Endothelial cell of umbilical vein (primary cell): ENCODE results near the gene PLEKHJ1.

Source experiments
- EZH2 ChIP-seq: IDR thresholded peaks from 2 replicates; pipeline ENCODE4 v1.6.1; 2012; ENCODE audit warnings: borderline replicate concordance, low read depth, mild to moderate bottlenecking, moderate library complexity, low read length, inconsistent platforms; ENCODE audit not compliant: severe bottlenecking
- MYC ChIP-seq: IDR thresholded peaks from one replicate; pipeline ENCODE4 v1.6.1; 2011; ENCODE audit warnings: mild to moderate bottlenecking, low read depth, low read length
- POLR2A ChIP-seq: IDR thresholded peaks from 2 replicates; pipeline ENCODE4 v1.6.1; 2012; ENCODE audit warnings: low read depth, mild to moderate bottlenecking, control low read depth, low read length
- POLR2AphosphoS5 ChIP-seq: IDR thresholded peaks from 2 replicates; pipeline ENCODE4 v1.6.1; 2012; ENCODE audit warnings: low read depth, mild to moderate bottlenecking, control low read depth, low read length, moderate library complexity; ENCODE audit not compliant: insufficient read depth
- TF ChIP-seq, protein P1 (sequence below), 2 donors: IDR thresholded peaks; 1 replicate in 1 of 2; 2 replicates in 1 of 2; pipeline ENCODE4 v1.5.1; 2011; ENCODE audit warnings: low read length in 2 of 2, mild to moderate bottlenecking in 2 of 2, moderate library complexity in 2 of 2, control low read depth in 1 of 2, inconsistent platforms in 1 of 2, low read depth in 1 of 2; ENCODE audit not compliant: insufficient read depth in 1 of 2; ENCODE audit errors: extremely low read depth in 1 of 2
- TF ChIP-seq, protein P2 (sequence below): IDR thresholded peaks from 2 replicates; pipeline ENCODE4 v1.6.1; 2011; ENCODE audit not compliant: insufficient read depth, insufficient read length

DNA sequence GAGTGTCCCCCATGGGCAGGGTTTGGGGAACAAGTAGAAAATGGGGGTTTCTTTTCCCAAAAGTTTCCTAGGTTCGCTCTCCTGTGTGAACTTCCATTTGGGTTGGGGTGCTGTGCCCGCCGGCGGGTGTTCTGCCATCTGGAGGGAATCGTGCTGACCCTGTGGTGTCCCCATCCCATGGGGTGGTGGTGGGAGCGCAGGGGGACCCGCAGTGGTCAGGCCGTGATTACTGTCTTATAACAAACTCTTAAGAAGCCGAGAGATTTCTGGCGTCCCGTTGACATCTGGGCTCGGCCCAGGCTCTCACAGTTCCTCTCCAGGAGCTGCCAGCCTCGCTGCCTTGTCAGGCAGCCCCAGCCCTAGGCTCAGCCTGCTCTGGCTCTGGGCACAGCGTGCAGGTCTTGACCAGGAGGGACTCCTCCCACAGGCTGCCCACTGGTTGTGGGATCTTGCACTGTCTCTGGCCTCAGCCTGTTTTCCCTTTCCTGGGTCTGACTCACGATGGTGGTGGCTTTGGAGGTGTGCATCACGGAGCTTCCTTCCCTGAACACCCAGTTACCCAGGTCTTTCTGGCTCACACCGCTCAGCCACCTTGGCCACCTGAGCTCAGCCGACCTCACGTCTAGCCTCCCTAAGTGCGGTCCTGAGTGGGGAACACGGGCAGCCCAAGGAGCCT lies 34.5 kb downstream of the PLEKHJ1 start:
- TF ChIP-seq POLR2AphosphoS5 (no peak), EZH2 (no peak), POLR2A (no peak), MYC (no peak)
- TF ChIP-seq, protein P1, sequence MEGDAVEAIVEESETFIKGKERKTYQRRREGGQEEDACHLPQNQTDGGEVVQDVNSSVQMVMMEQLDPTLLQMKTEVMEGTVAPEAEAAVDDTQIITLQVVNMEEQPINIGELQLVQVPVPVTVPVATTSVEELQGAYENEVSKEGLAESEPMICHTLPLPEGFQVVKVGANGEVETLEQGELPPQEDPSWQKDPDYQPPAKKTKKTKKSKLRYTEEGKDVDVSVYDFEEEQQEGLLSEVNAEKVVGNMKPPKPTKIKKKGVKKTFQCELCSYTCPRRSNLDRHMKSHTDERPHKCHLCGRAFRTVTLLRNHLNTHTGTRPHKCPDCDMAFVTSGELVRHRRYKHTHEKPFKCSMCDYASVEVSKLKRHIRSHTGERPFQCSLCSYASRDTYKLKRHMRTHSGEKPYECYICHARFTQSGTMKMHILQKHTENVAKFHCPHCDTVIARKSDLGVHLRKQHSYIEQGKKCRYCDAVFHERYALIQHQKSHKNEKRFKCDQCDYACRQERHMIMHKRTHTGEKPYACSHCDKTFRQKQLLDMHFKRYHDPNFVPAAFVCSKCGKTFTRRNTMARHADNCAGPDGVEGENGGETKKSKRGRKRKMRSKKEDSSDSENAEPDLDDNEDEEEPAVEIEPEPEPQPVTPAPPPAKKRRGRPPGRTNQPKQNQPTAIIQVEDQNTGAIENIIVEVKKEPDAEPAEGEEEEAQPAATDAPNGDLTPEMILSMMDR (IDR thresholded peaks at IDR 0.05; ENCODE audit: extremely low read depth in 1 of 2, insufficient read depth in 1 of 2, low read depth in 1 of 2, low read length in 2 of 2), result no peak
- TF ChIP-seq, protein P2, sequence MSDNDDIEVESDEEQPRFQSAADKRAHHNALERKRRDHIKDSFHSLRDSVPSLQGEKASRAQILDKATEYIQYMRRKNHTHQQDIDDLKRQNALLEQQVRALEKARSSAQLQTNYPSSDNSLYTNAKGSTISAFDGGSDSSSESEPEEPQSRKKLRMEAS, result no peak
